Caco-2 (cell line): Measurements from ENCODE around the gene NTN4. TPM values are rescaled to one million over a fixed set of nuclear protein-coding genes. Genes with fewer than 3 reads are reported as not detected.

Experiments used
- BruUV-seq: library from RNA; stranded (reverse); fragments of 400-500 nt; replicated peaks from 2 replicates; lab custom pipeline; 2021; lab: Mats Ljungman, UMichigan
- CTCF ChIA-PET: fragments of 300-600 bp; sonication (Branson Sonifier 250); formaldehyde crosslinking; loops from one replicate; lab custom pipeline; 2022; ENCODE audit warnings: antibody characterized with exemption; lab: Charles Lee
- POLR2A ChIA-PET: fragments of 300-600 bp; sonication (Branson Sonifier 250); formaldehyde crosslinking; loops from one replicate; lab custom pipeline; 2022; ENCODE audit warnings: antibody characterized with exemption; lab: Charles Lee
- DNase-seq, 2 experiments: peaks; one replicate each; pipeline versions ENCODE4 v3.0.0 to v3.0.0-alpha.2; 2020 to 2022
- H3K27me3 ChIP-seq: replicated peaks from 2 replicates; pipeline ENCODE4 v1.6.0; 2011; ENCODE audit warnings: low read length; ENCODE audit not compliant: control insufficient read depth, insufficient read depth
- H3K36me3 ChIP-seq: 2 replicates; pipeline ENCODE4 v1.5.1; 2011; ENCODE audit warnings: low read length; ENCODE audit not compliant: control insufficient read depth, insufficient read depth
- H3K4me1 ChIP-seq: fragments of 250-450 bp; sonication (Bioruptor Pico); 2 replicates; pipeline ENCODE4 v1.5.1; 2020; ENCODE audit warnings: mild to moderate bottlenecking
- H3K4me3 ChIP-seq: 2 replicates; pipeline ENCODE4 v1.5.1; 2011; ENCODE audit warnings: low read depth, mild to moderate bottlenecking, control low read depth, low read length
- H3K9me3 ChIP-seq: fragments of 250-450 bp; sonication (Bioruptor Pico); 2 replicates; pipeline ENCODE4 v1.5.1; 2020; ENCODE audit warnings: mild to moderate bottlenecking, moderate library complexity
- H3K27ac Mint-ChIP-seq: one replicate; pipeline ENCODE4 v1.8.0; 2022; ENCODE audit warnings: mixed read lengths; ENCODE audit not compliant: unreplicated experiment
- H3K27me3 Mint-ChIP-seq: one replicate; pipeline ENCODE4 v1.8.0; 2022; ENCODE audit warnings: mixed read lengths; ENCODE audit not compliant: insufficient read depth, unreplicated experiment
- H3K36me3 Mint-ChIP-seq: one replicate; pipeline ENCODE4 v1.8.0; 2022; ENCODE audit warnings: mild to moderate bottlenecking, mixed read lengths; ENCODE audit not compliant: insufficient read depth, unreplicated experiment
- H3K4me1 Mint-ChIP-seq: one replicate; pipeline ENCODE4 v1.8.0; 2022; ENCODE audit warnings: low read depth, mixed read lengths; ENCODE audit not compliant: unreplicated experiment
- H3K4me3 Mint-ChIP-seq: one replicate; pipeline ENCODE4 v1.8.0; 2022; ENCODE audit warnings: mild to moderate bottlenecking, moderate library complexity, mixed read lengths; ENCODE audit not compliant: unreplicated experiment
- H3K9me3 Mint-ChIP-seq: one replicate; pipeline ENCODE4 v1.8.0; 2022; ENCODE audit warnings: mixed read lengths; ENCODE audit not compliant: unreplicated experiment
- CTCF ChIP-seq, 2 experiments: fragments of 200-600 bp in 1 of 2; IDR thresholded peaks; 1 replicate in 1 of 2; 2 replicates in 1 of 2; pipeline versions ENCODE4 v1.5.1 to v1.8.0; 2011 to 2022; ENCODE audit warnings: antibody characterized with exemption in 1 of 2, control low read depth in 1 of 2, inconsistent platforms in 1 of 2, low read depth in 1 of 2, low read length in 1 of 2, mild to moderate bottlenecking in 1 of 2, moderate library complexity in 1 of 2; ENCODE audit not compliant: insufficient read depth in 1 of 2, severe bottlenecking in 1 of 2, unreplicated experiment in 1 of 2
- intact Hi-C: fragments of 100-400 bp; cut with micrococcal nuclease; formaldehyde crosslinking; loops from one replicate; pipeline ENCODE4 v1.10.0; 2022; ENCODE audit not compliant: unreplicated experiment
- total RNA-seq: library from RNA; stranded (reverse); gene quantifications from 2 replicates; pipeline ENCODE4 v1.2.3, GENCODE V29; 2022

NTN4 gene
- total RNA-seq, 1 experiment from 2014 or later, result 54.1 TPM

- no peak overlapping the region for H3K4me3 ChIP-seq
- H3K27ac Mint-ChIP-seq, result no peak overlapping the region
- H3K9me3 ChIP-seq, result no peaks in the 10 kb centered on the region
- peaks cover 13% of the 10 kb centered on the region; the same call in 1 of the 2 replicates for H3K4me1 ChIP-seq
- H3K4me1 Mint-ChIP-seq, result no peaks in the 10 kb centered on the region
- no peak overlapping the region for H3K4me3 Mint-ChIP-seq
- no peak for TF ChIP-seq CTCF (IDR thresholded peaks at IDR 0.05; ENCODE audit: insufficient read depth in 1 of 2, low read depth in 1 of 2, low read length in 1 of 2, severe bottlenecking in 1 of 2, unreplicated experiment in 1 of 2)
- CTCF ChIA-PET, result no interaction called here
- no peaks in the 10 kb centered on the region for H3K9me3 Mint-ChIP-seq
- H3K27me3 Mint-ChIP-seq, result no peaks in the 10 kb centered on the region
- H3K36me3 ChIP-seq, result no peaks in the 10 kb centered on the region
- BruUV-seq, result no TSS peak
- POLR2A ChIA-PET, result no interaction called here
- no peaks in the 10 kb centered on the region for H3K36me3 Mint-ChIP-seq
- DNase-seq, result no peak
- intact Hi-C loops, result no loop called here
- H3K27me3 ChIP-seq, result no peaks in the 10 kb centered on the region
Measured at GRCh38 chr12:95626854-95627253, 163.7 kb downstream of the NTN4 start.

GRCh38 chr12:95625012-95625411 is 165.6 kb downstream of the NTN4 start:
- Mint-ChIP-seq H3K27me3 (no peaks in the 10 kb centered on the region), H3K36me3 (no peaks in the 10 kb centered on the region), H3K4me1 (no peaks in the 10 kb centered on the region), H3K4me3 (no peak overlapping the region), H3K9me3 (no peaks in the 10 kb centered on the region), H3K27ac (no peak overlapping the region)
- Histone ChIP-seq H3K27me3 (no peaks in the 10 kb centered on the region), H3K36me3 (no peaks in the 10 kb centered on the region), H3K4me3 (no peak overlapping the region), H3K9me3 (no peaks in the 10 kb centered on the region), H3K4me1 (peaks cover 13% of the 10 kb centered on the region; the same call in 1 of the 2 replicates)
- BruUV-seq, result no TSS peak
- no peak for DNase-seq
- intact Hi-C loops, result no loop called here
- no peak for TF ChIP-seq CTCF (IDR thresholded peaks at IDR 0.05; ENCODE audit: insufficient read depth in 1 of 2, low read depth in 1 of 2, low read length in 1 of 2, severe bottlenecking in 1 of 2, unreplicated experiment in 1 of 2)
- CTCF ChIA-PET, result no interaction called here
- POLR2A ChIA-PET, result no interaction called here

GRCh38 chr12:95624589-95624988 is 166.0 kb downstream of the NTN4 start:
- Mint-ChIP-seq H3K27me3 (no peaks in the 10 kb centered on the region), H3K4me1 (no peaks in the 10 kb centered on the region), H3K27ac (peak overlapping the region; percentile 53), H3K4me3 (no peak overlapping the region), H3K36me3 (no peaks in the 10 kb centered on the region), H3K9me3 (no peaks in the 10 kb centered on the region)
- Histone ChIP-seq H3K4me1 (peaks cover 13% of the 10 kb centered on the region; the same call in 1 of the 2 replicates), H3K36me3 (no peaks in the 10 kb centered on the region), H3K9me3 (no peaks in the 10 kb centered on the region), H3K27me3 (no peaks in the 10 kb centered on the region), H3K4me3 (no peak overlapping the region)
- TF ChIP-seq CTCF (IDR thresholded peaks at IDR 0.05; ENCODE audit: insufficient read depth in 1 of 2, low read depth in 1 of 2, low read length in 1 of 2, severe bottlenecking in 1 of 2, unreplicated experiment in 1 of 2), result no peak
- ChIA-PET CTCF (no interaction called here), POLR2A (no interaction called here)
- intact Hi-C loops, result loop anchor here (5.0 kb wide), 1 partner anchor 113 kb away; no protein-coding TSS in a partner anchor
- no TSS peak for BruUV-seq
- DNase-seq, result no peak
